Activated B cell treated with CpG ODN at 0.5 μM for 24 hours (primary cell): Measurements from ENCODE around the gene HEATR5A. TPM values are rescaled to one million over a fixed set of nuclear protein-coding genes. Genes with fewer than 3 reads are reported as not detected.

Experiments used
- ATAC-seq: fragments of 200-7000 bp; cut with Tn5 transposase; one replicate; pipeline ENCODE4 v1.10.0; 2021; ENCODE audit warnings: low read depth, mild to moderate bottlenecking, moderate library complexity
- CTCF ChIA-PET: fragments of 350-600 bp; sonication (Branson Sonifier 250); formaldehyde crosslinking; loops from one replicate; lab custom pipeline; 2021; ENCODE audit warnings: antibody characterized with exemption; lab: Charles Lee
- POLR2A ChIA-PET: fragments of 350-600 bp; sonication (Branson Sonifier 250); formaldehyde crosslinking; loops from one replicate; lab custom pipeline; 2021; ENCODE audit warnings: antibody characterized with exemption; lab: Charles Lee
- DNase-seq: peaks from one replicate; pipeline ENCODE4 v3.0.0; 2022
- H3K27ac Mint-ChIP-seq: one replicate; pipeline ENCODE4 v1.8.0; 2020; ENCODE audit warnings: mixed read lengths
- H3K27me3 Mint-ChIP-seq: one replicate; pipeline ENCODE4 v1.8.0; 2021; ENCODE audit warnings: mixed read lengths
- H3K36me3 Mint-ChIP-seq: one replicate; pipeline ENCODE4 v1.8.0; 2021; ENCODE audit warnings: low read depth, mixed read lengths
- H3K4me1 Mint-ChIP-seq: one replicate; pipeline ENCODE4 v1.8.0; 2021; ENCODE audit warnings: mixed read lengths
- H3K4me3 Mint-ChIP-seq: one replicate; pipeline ENCODE4 v1.8.0; 2020; ENCODE audit warnings: mild to moderate bottlenecking, mixed read lengths
- H3K9me3 Mint-ChIP-seq: one replicate; pipeline ENCODE4 v1.8.0; 2020; ENCODE audit warnings: mixed read lengths
- intact Hi-C: fragments of 100-400 bp; cut with micrococcal nuclease; formaldehyde crosslinking; loops from one replicate; pipeline ENCODE4 v1.15.1; 2024
- total RNA-seq: library from RNA; stranded (reverse); gene quantifications from 2 replicates; pipeline ENCODE4 v1.2.3, GENCODE V29; 2022
- TF ChIP-seq, protein P1 (sequence below): fragments of 200-600 bp; IDR thresholded peaks from one replicate; pipeline ENCODE4 v1.8.0; 2022; ENCODE audit warnings: antibody characterized with exemption, mild to moderate bottlenecking

HEATR5A gene
- total RNA-seq, 1 donor from 2014 or later, result 13.2 TPM

DNA sequence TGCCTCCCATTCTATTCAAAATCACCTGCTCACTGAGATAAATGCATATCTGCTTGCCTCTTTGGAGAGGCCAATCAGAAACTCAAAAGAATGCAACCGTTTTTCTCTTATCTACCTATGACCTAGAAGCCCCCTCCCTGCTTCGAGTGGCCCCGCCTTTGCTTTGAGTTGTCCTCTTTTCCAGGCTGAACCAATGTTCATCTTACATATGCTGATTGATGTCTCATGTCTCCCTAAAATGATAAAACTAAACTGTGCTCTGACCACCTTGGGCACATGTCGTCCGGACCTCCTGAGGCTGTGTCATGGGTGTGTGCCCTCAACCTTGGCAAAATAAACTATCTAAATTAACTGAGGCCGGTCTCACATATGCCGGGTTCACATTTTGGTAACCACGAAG, 148.7 kb downstream of the HEATR5A start:
- no peaks in the 10 kb centered on the region for H3K27me3 Mint-ChIP-seq
- no peak overlapping the region for H3K4me3 Mint-ChIP-seq
- ChIA-PET POLR2A (no interaction called here), CTCF (no interaction called here)
- no peak for ATAC-seq
- H3K4me1 Mint-ChIP-seq, result no peaks in the 10 kb centered on the region
- no peak overlapping the region for H3K27ac Mint-ChIP-seq
- TF ChIP-seq, protein P1, sequence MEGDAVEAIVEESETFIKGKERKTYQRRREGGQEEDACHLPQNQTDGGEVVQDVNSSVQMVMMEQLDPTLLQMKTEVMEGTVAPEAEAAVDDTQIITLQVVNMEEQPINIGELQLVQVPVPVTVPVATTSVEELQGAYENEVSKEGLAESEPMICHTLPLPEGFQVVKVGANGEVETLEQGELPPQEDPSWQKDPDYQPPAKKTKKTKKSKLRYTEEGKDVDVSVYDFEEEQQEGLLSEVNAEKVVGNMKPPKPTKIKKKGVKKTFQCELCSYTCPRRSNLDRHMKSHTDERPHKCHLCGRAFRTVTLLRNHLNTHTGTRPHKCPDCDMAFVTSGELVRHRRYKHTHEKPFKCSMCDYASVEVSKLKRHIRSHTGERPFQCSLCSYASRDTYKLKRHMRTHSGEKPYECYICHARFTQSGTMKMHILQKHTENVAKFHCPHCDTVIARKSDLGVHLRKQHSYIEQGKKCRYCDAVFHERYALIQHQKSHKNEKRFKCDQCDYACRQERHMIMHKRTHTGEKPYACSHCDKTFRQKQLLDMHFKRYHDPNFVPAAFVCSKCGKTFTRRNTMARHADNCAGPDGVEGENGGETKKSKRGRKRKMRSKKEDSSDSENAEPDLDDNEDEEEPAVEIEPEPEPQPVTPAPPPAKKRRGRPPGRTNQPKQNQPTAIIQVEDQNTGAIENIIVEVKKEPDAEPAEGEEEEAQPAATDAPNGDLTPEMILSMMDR, result no peak
- DNase-seq, result no peak
- peaks cover 1% of the 10 kb centered on the region for H3K36me3 Mint-ChIP-seq
- intact Hi-C loops, result no loop called here
- peaks cover 10% of the 10 kb centered on the region for H3K9me3 Mint-ChIP-seq

DNA sequence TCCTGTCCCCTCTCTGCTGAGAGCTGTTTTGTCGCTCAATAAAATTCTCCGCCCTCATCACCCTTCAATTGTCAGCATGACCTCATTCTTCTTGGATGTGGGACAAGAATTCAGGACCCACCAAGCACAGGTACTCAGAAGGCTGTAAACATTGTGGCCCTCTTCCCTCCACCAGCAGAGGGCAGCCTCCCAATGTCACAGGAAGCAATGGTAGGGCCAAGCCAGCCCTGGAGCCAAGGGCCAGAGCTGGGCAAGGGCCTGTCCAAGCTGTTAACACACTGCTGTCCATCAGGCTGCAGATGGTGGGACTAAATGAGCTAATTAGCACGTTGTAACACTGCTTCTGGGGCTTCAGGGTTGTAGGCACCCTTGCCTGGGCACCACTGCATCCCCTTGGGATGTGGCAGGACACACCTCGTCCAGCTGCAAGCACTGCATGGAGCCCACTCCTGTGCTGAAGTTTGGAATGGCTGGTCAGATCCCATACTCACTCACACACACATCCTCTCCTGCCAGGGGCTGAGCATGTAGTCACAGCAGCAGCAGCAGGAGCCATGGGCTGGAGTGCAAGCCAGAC, 150.1 kb downstream of the HEATR5A start:
- peaks cover 3% of the 10 kb centered on the region for H3K9me3 Mint-ChIP-seq
- ChIA-PET POLR2A (no interaction called here), CTCF (no interaction called here)
- ATAC-seq, result no peak
- TF ChIP-seq, protein P1, result no peak
- H3K36me3 Mint-ChIP-seq, result no peaks in the 10 kb centered on the region
- H3K27ac Mint-ChIP-seq, result no peak overlapping the region
- DNase-seq, result no peak
- no peak overlapping the region for H3K4me3 Mint-ChIP-seq
- H3K4me1 Mint-ChIP-seq, result no peaks in the 10 kb centered on the region
- no peaks in the 10 kb centered on the region for H3K27me3 Mint-ChIP-seq
- intact Hi-C loops, result no loop called here

DNA sequence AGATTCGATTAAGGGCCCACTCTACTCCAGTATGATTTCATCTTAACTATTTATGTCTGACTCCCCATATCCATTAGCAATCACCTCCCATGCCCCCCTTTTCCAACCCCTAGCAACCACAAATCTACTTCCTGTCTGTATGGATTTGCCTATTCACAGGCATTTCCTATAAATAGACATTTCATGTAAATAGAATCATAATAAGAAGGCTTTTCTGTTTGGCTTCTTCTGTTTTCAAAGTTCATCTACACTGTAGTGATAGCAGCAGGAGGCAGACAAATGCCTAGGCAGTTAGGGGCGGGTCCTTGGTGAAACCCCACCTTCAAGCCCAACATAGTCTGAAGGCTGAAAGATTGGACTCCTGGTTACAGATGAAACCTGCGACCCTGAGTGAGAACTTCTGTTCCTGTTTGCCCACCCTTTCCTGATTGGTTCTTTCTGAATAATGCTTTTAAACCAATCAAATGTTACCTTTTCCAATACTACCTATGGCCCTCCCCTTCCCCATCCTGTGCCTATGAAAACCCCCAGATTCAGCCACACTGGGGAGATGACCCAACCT, 150.6 kb downstream of the HEATR5A start:
- DNase-seq, result no peak
- intact Hi-C loops, result no loop called here

DNA sequence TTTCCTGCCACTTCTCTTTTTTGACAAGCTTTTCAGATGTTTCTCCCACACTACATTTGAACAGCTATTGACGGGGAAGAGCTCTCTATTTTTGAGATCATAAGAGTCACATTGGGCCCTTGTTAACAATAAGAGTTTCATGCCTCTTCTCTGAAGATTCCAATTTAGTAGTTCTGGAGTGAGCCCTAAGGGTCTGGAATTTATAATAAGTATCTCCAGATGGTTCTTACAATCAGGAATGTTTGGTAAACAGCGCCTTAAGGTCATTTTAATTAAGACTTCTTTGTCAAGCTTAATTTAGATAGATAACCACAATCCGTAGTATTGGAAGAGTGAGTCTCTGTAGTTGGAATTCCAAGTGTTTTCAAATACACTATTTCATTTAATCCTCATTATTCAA, 152.1 kb downstream of the HEATR5A start:
- peaks cover 5% of the 10 kb centered on the region for H3K4me1 Mint-ChIP-seq
- no peak for ATAC-seq
- no peak overlapping the region for H3K4me3 Mint-ChIP-seq
- CTCF ChIA-PET, result no interaction called here
- TF ChIP-seq, protein P1, result no peak
- no peak overlapping the region for H3K27ac Mint-ChIP-seq
- intact Hi-C loops, result no loop called here
- POLR2A ChIA-PET, result no interaction called here
- DNase-seq, result no peak
- peaks cover 3% of the 10 kb centered on the region for H3K9me3 Mint-ChIP-seq
- no peaks in the 10 kb centered on the region for H3K27me3 Mint-ChIP-seq
- H3K36me3 Mint-ChIP-seq, result no peaks in the 10 kb centered on the region

More for the DNA sequence above, 150.6 kb downstream of the HEATR5A start:
- TF ChIP-seq, protein P1, result no peak
- no peaks in the 10 kb centered on the region for H3K27me3 Mint-ChIP-seq
- no peak overlapping the region for H3K27ac Mint-ChIP-seq
- H3K4me3 Mint-ChIP-seq, result no peak overlapping the region
- ChIA-PET POLR2A (no interaction called here), CTCF (no interaction called here)
- H3K9me3 Mint-ChIP-seq, result peaks cover 3% of the 10 kb centered on the region
- H3K4me1 Mint-ChIP-seq, result no peaks in the 10 kb centered on the region
- ATAC-seq, result no peak
- H3K36me3 Mint-ChIP-seq, result no peaks in the 10 kb centered on the region

DNA sequence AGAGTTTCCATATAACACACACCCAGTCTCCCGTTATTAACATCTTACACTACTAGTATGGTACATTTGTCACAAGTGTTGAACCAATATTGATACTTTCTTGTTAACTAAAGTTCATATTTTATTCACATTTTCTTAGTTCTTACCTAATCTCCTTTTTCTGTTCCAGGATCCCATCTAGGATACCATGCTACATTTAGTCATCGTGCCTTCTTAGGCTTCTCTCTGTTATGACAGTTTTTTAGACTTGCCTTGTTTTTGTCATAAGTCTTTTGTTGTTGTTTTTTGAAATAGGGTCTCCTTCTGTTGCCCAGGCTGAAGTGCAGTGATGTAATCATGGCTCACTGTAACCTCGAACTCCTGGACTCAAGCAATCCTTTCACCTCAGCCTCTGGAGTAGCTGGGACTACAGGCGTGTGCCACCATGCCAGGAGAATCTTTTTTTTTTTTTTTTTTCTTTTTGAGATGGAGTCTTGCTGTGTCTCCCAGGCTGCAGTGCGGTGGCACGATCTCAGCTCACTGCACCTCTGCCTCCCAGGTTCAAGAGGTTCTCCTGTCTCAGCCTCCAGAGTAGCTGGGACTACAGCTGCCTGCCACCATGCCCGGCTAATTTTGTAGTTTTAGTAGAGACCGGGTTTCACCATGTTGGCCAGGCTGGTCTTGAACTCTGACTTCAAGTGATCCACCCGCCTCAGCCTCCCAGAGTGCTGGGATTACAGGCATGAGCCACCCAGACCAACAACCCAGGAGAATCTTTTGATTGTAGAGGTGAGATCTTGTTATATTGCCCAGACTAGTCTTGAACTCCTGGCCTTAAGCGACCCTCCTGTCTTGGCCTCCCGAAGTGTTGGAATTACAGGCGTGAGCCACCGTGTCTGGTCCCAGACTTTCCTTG, 153.7 kb downstream of the HEATR5A start:
- H3K9me3 Mint-ChIP-seq, result peaks cover 3% of the 10 kb centered on the region
- TF ChIP-seq, protein P1, result no peak
- H3K27me3 Mint-ChIP-seq, result no peaks in the 10 kb centered on the region
- H3K4me3 Mint-ChIP-seq, result no peak overlapping the region
- POLR2A ChIA-PET, result no interaction called here
- no peaks in the 10 kb centered on the region for H3K36me3 Mint-ChIP-seq
- no peak for DNase-seq
- CTCF ChIA-PET, result no interaction called here
- no peak for ATAC-seq
- intact Hi-C loops, result no loop called here
- peaks cover 10% of the 10 kb centered on the region for H3K4me1 Mint-ChIP-seq
- no peak overlapping the region for H3K27ac Mint-ChIP-seq
